CD4-positive, alpha-beta T cell (primary cell): ENCODE results near the gene GADD45A. TPM values are rescaled to one million over a fixed set of nuclear protein-coding genes. Genes with fewer than 3 reads are reported as not detected.

Source experiments
- ATAC-seq: fragments of 200-7000 bp; cut with Tn5 transposase; one replicate; pipeline ENCODE4 v1.10.0; 2022; ENCODE audit warnings: mild to moderate bottlenecking; ENCODE audit not compliant: poor library complexity
- CTCF ChIA-PET: fragments of 350-600 bp; sonication (Branson Sonifier 250); formaldehyde crosslinking; loops from one replicate; lab custom pipeline; 2021; ENCODE audit warnings: antibody characterized with exemption, inconsistent platforms; lab: Charles Lee
- POLR2A ChIA-PET: fragments of 350-600 bp; sonication (Branson Sonifier 250); formaldehyde crosslinking; loops from one replicate; lab custom pipeline; 2021; ENCODE audit warnings: antibody characterized with exemption, inconsistent platforms; lab: Charles Lee
- DNase-seq, 14 experiments: peaks; one replicate each; pipeline ENCODE4 v3.0.0-alpha.2; 2013 to 2020; ENCODE audit warnings: mixed read lengths in 2 of 14
- H3K27ac ChIP-seq, 2 donors: one replicate each; pipeline versions ENCODE4 v1.5.1 to v1.7.0; 2013; ENCODE audit warnings: low read length in 2 of 2, low read depth in 1 of 2, mild to moderate bottlenecking in 1 of 2
- H3K27me3 ChIP-seq, 2 experiments: 1 replicate in 1 of 2; 2 replicates in 1 of 2; pipeline versions ENCODE4 v1.6.1 to v1.7.0; 2013; ENCODE audit warnings: low read length in 2 of 2, control low read depth in 1 of 2, mild to moderate bottlenecking in 1 of 2, moderate library complexity in 1 of 2; ENCODE audit not compliant: insufficient read depth in 2 of 2, control insufficient read depth in 1 of 2
- H3K36me3 ChIP-seq: one replicate; pipeline ENCODE4 v1.6.1; 2013; ENCODE audit warnings: low read length, control low read depth; ENCODE audit not compliant: insufficient read depth
- H3K4me1 ChIP-seq: one replicate; pipeline ENCODE4 v1.6.1; 2013; ENCODE audit warnings: low read length, control low read depth; ENCODE audit not compliant: insufficient read depth
- H3K4me3 ChIP-seq: one replicate; pipeline ENCODE4 v1.5.1; 2013; ENCODE audit warnings: mild to moderate bottlenecking, low read length, moderate library complexity
- H3K9me3 ChIP-seq, 2 experiments: 1 replicate in 1 of 2; 2 replicates in 1 of 2; pipeline versions ENCODE4 v1.6.1 to v1.7.0; 2013; ENCODE audit warnings: low read length in 2 of 2, mild to moderate bottlenecking in 2 of 2, control low read depth in 1 of 2, moderate library complexity in 1 of 2; ENCODE audit not compliant: control insufficient read depth in 1 of 2, insufficient read depth in 1 of 2
- H3K27ac Mint-ChIP-seq: one replicate; pipeline ENCODE4 v1.8.0; 2020; ENCODE audit warnings: mixed read lengths
- H3K27me3 Mint-ChIP-seq: one replicate; pipeline ENCODE4 v1.8.0; 2021; ENCODE audit warnings: mixed read lengths
- H3K36me3 Mint-ChIP-seq: one replicate; pipeline ENCODE4 v1.8.0; 2021; ENCODE audit warnings: low read depth, mixed read lengths
- H3K4me1 Mint-ChIP-seq: one replicate; pipeline ENCODE4 v1.8.0; 2021; ENCODE audit warnings: low read depth, mixed read lengths
- H3K4me3 Mint-ChIP-seq: one replicate; pipeline ENCODE4 v1.8.0; 2020; ENCODE audit warnings: mild to moderate bottlenecking, mixed read lengths
- H3K9me3 Mint-ChIP-seq: one replicate; pipeline ENCODE4 v1.8.0; 2020; ENCODE audit warnings: mixed read lengths
- intact Hi-C, 2 experiments: fragments of 100-400 bp; cut with DNase I in 1 of 2; cut with micrococcal nuclease in 1 of 2; formaldehyde crosslinking; loops; one replicate each; pipeline versions ENCODE4 v1.15.1 to v1.9.0; 2023 to 2025; cut with DNase I, micrococcal nuclease
- total RNA-seq, 174 experiments: library from RNA in 2 of 174; stranded (reverse) in 2 of 174; gene quantifications; one replicate each; pipeline ENCODE4 v1.2.3 and lab custom pipeline; 2021 to 2026
- TF ChIP-seq, protein P1 (sequence below): fragments of 200-600 bp; IDR thresholded peaks from one replicate; pipeline ENCODE4 v1.8.0; 2022; ENCODE audit warnings: antibody characterized with exemption, mild to moderate bottlenecking

GADD45A gene
- total RNA-seq, 2 experiments from 2014 or later: 136 to 140 TPM

DNA sequence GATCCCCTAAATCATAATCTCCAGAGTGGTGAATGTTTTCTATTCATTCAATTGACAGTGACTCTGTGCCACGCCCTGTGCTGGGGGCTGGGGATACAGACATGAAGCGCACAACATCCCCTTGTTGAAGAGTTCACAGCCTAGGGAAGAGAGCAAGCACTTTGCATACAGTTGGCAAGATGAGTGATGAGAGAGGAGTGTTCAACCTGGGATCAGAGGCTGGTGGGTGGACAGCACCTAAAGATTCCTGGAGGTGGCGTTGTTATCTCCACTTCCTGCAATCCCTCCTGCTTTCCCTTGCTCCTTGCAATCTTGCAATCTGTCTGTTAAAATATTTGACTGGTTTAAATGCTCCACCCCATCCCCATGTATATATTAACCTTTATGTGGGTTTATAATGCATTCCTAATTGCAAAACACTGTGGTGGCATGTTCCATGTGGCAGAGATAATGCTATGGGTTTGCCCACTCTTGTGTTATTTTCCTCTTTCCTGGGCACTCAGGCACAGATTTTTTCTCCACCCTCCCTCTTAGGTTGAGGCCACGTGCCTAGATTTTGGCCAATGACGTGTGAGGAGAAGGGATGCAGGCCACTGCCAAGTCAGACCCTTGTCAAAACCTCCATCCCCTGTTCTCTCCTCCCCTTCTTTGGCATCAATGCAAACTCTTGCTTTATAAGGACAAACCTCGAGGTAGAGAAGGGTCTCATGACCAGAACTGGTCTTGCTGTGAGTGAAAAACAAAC is 36.2 kb upstream of the GADD45A start:
- Mint-ChIP-seq H3K4me3 (no peak overlapping the region), H3K4me1 (no peaks in the 10 kb centered on the region), H3K27me3 (no peaks in the 10 kb centered on the region), H3K36me3 (no peaks in the 10 kb centered on the region), H3K9me3 (no peaks in the 10 kb centered on the region), H3K27ac (no peak overlapping the region)
- Histone ChIP-seq H3K4me3 (no peak overlapping the region), H3K27ac (no peak overlapping the region), H3K4me1 (no peaks in the 10 kb centered on the region), H3K27me3 (no peaks in the 10 kb centered on the region), H3K36me3 (no peaks in the 10 kb centered on the region), H3K9me3 (no peaks in the 10 kb centered on the region)
- ATAC-seq (no peak), DNase-seq (no peak)
- TF ChIP-seq, protein P1, sequence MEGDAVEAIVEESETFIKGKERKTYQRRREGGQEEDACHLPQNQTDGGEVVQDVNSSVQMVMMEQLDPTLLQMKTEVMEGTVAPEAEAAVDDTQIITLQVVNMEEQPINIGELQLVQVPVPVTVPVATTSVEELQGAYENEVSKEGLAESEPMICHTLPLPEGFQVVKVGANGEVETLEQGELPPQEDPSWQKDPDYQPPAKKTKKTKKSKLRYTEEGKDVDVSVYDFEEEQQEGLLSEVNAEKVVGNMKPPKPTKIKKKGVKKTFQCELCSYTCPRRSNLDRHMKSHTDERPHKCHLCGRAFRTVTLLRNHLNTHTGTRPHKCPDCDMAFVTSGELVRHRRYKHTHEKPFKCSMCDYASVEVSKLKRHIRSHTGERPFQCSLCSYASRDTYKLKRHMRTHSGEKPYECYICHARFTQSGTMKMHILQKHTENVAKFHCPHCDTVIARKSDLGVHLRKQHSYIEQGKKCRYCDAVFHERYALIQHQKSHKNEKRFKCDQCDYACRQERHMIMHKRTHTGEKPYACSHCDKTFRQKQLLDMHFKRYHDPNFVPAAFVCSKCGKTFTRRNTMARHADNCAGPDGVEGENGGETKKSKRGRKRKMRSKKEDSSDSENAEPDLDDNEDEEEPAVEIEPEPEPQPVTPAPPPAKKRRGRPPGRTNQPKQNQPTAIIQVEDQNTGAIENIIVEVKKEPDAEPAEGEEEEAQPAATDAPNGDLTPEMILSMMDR: no peak
- ChIA-PET POLR2A (no interaction called here), CTCF (no interaction called here)
- intact Hi-C loops: no loop called here

DNA sequence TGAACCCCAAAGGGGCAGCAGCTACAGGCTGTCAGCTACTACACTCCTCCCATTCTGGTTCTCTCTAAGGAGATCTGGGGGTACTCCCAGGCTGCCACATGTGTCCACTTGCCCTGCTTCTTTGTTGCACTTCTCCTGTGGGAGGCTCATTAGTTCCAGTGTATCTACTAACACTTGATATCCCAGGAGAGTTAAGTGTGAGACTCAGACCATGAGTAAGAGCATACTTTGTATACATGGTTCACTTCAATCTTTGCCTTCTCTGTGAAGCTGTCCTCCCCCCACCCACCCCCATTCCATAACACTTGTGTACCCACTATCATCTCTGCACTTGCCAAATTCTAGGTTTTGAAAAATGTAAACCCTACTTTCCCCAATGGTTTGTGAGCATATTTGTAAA is 34.9 kb upstream of the GADD45A start:
- no peak overlapping the region for H3K27ac ChIP-seq
- H3K36me3 Mint-ChIP-seq: no peaks in the 10 kb centered on the region
- H3K9me3 Mint-ChIP-seq: no peaks in the 10 kb centered on the region
- no peak overlapping the region for H3K27ac Mint-ChIP-seq
- DNase-seq: no peak
- TF ChIP-seq, protein P1: no peak
- ATAC-seq: no peak
- H3K4me3 Mint-ChIP-seq: no peak overlapping the region
- CTCF ChIA-PET: no interaction called here
- intact Hi-C loops: no loop called here
- no peak overlapping the region for H3K4me3 ChIP-seq
- H3K27me3 ChIP-seq: no peaks in the 10 kb centered on the region
- H3K4me1 ChIP-seq: no peaks in the 10 kb centered on the region
- POLR2A ChIA-PET: no interaction called here
- no peaks in the 10 kb centered on the region for H3K4me1 Mint-ChIP-seq
- H3K27me3 Mint-ChIP-seq: no peaks in the 10 kb centered on the region
- H3K36me3 ChIP-seq: no peaks in the 10 kb centered on the region
- H3K9me3 ChIP-seq: no peaks in the 10 kb centered on the region

DNA sequence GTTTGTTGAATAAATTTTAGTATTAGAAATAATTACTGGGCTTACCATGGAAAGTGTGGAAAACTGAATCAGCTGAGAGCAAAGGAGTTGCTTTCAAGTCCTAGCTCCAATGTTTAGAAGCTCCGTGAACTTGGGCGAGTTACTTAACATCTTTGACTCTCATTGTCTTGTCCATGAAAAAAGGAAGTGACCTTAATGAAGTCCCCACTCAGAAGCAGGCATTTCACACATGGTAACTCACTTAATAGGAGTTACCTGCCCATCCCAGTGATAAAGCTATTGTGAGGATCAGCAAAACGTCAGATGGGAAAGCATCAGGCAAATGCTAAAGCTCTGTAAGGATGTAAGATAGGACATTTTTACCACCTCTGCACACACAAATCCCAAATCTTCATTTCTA is 34.0 kb upstream of the GADD45A start:
- POLR2A ChIA-PET: no interaction called here
- no peak for ATAC-seq
- CTCF ChIA-PET: no interaction called here

More for the DNA sequence above, 34.0 kb upstream of the GADD45A start:
- no peak overlapping the region for H3K4me3 ChIP-seq
- no peaks in the 10 kb centered on the region for H3K4me1 ChIP-seq
- no peaks in the 10 kb centered on the region for H3K9me3 ChIP-seq
- no peaks in the 10 kb centered on the region for H3K9me3 Mint-ChIP-seq
- no peaks in the 10 kb centered on the region for H3K27me3 ChIP-seq
- intact Hi-C loops: no loop called here
- no peaks in the 10 kb centered on the region for H3K36me3 Mint-ChIP-seq
- TF ChIP-seq, protein P1: no peak
- no peaks in the 10 kb centered on the region for H3K4me1 Mint-ChIP-seq
- no peak overlapping the region for H3K27ac ChIP-seq
- no peak overlapping the region for H3K27ac Mint-ChIP-seq
- DNase-seq: no peak
- H3K4me3 Mint-ChIP-seq: no peak overlapping the region
- H3K27me3 Mint-ChIP-seq: no peaks in the 10 kb centered on the region
- no peaks in the 10 kb centered on the region for H3K36me3 ChIP-seq
